Measurements from ENCODE around the gene MED9.

GRCh38 chr17:17454276-17454675 is 22.5 kb upstream of the MED9 start:
- TF ChIP-seq CTCF (IDR thresholded peaks at IDR 0.05) (no peak), POLR2A (IDR thresholded peaks at IDR 0.05) (no peak)
